ENCODE data around the gene UGT2B11.
"Not testable (repeated sequence)": the region's sequence is repeated elsewhere in the genome, so short reads cannot be mapped to it uniquely, and the experiment has no call there.

- TF ChIP-seq POLR2A (IDR thresholded peaks at IDR 0.05); CTCF (IDR thresholded peaks at IDR 0.05 in 4 of 5, conservative IDR thresholded peaks at IDR 0.05 in 1 of 5): not testable (repeated sequence)
Measured at GRCh38 chr4:69253147-69253772, 38.7 kb upstream of the UGT2B11 start.
